Lung (tissue), 12 donors: ENCODE data around the gene AKR7A2. TPM values are rescaled to one million over a fixed set of nuclear protein-coding genes. Genes with fewer than 3 reads are reported as not detected.
"Not testable (repeated sequence)": the region's sequence is repeated elsewhere in the genome, so short reads cannot be mapped to it uniquely, and the experiment has no call there.

ENCODE experiments used
- ATAC-seq: fragments of 200-7000 bp; cut with Tn5 transposase; one replicate; pipeline ENCODE4 v1.9.1; 2020; ENCODE audit warnings: moderate number of reproducible peaks; ENCODE audit not compliant: insufficient read depth, low FRiP score
- DNase-seq, 3 donors: peaks; one replicate each; pipeline ENCODE4 v3.0.0-alpha.2; 2013 to 2017
- H3K27ac ChIP-seq, 2 donors: one replicate each; pipeline ENCODE4 v1.5.1; 2013; ENCODE audit warnings: mild to moderate bottlenecking in 2 of 2, moderate library complexity in 2 of 2, control low read depth in 1 of 2, inconsistent platforms in 1 of 2, low read depth in 1 of 2, low read length in 1 of 2
- H3K27me3 ChIP-seq, 3 donors: one replicate each; pipeline ENCODE4 v1.5.1; 2013; ENCODE audit warnings: low read length in 2 of 3; ENCODE audit not compliant: control insufficient read depth in 3 of 3, insufficient read depth in 3 of 3
- H3K36me3 ChIP-seq, 4 donors: one replicate each; pipeline ENCODE4 v1.5.1; 2013; ENCODE audit warnings: low read length in 4 of 4, mild to moderate bottlenecking in 1 of 4, moderate library complexity in 1 of 4; ENCODE audit not compliant: control insufficient read depth in 4 of 4, insufficient read depth in 4 of 4
- H3K4me1 ChIP-seq, 5 donors: one replicate each; pipeline ENCODE4 v1.5.1; 2013; ENCODE audit warnings: low read length in 5 of 5, mild to moderate bottlenecking in 2 of 5, moderate library complexity in 1 of 5; ENCODE audit not compliant: control insufficient read depth in 5 of 5, insufficient read depth in 5 of 5
- H3K4me3 ChIP-seq: one replicate; pipeline ENCODE4 v1.5.1; 2013; ENCODE audit warnings: mild to moderate bottlenecking, control low read depth, moderate library complexity
- H3K9ac ChIP-seq, 2 donors: one replicate each; pipeline ENCODE4 v1.5.1; 2013; ENCODE audit warnings: low read length in 2 of 2, control low read depth in 1 of 2; ENCODE audit not compliant: insufficient read depth in 1 of 2
- H3K9me3 ChIP-seq, 4 donors: one replicate each; pipeline ENCODE4 v1.5.1; 2013; ENCODE audit warnings: low read length in 3 of 4, mild to moderate bottlenecking in 1 of 4, moderate library complexity in 1 of 4; ENCODE audit not compliant: control insufficient read depth in 4 of 4, insufficient read depth in 3 of 4
- CTCF ChIP-seq: IDR thresholded peaks from 2 replicates; pipeline ENCODE4 v1.5.1; 2012; ENCODE audit warnings: mild to moderate bottlenecking; ENCODE audit errors: control extremely low read depth, extremely low read depth
- WGBS, 2 donors: extraction: QIAGEN DNeasy Blood & Tissue Kit; methylation state at CpG; one replicate each; pipeline ENCODE4 v1.1.7; 2013; 5-methylcytosine and 5-hydroxymethylcytosine counted together
- polyA plus RNA-seq, 2 donors: library from polyadenylated mRNA; stranded (reverse); fragments of 200-250 nt; gene quantifications; one replicate each; pipeline ENCODE4 v1.2.1, GENCODE V29; 2013
- total RNA-seq, 2 donors: library from RNA; depleted of rRNA in 1 of 2; stranded (reverse); fragments of >200 nt in 1 of 2; gene quantifications; one replicate each; pipeline ENCODE4 v1.2.1, GENCODE V29; 2014 to 2021
- donor health status: control.
- donor health status: control.
- donor health status: Bipolar disorder and iron deficiency.
- donor health status: healthy.
- donor health status: DM: yes; HTN: yes; CAD: no.

AKR7A2 gene
- total and polyA plus RNA-seq, 4 donors = 15.3 to 54.0 (median 43.0) TPM

- H3K9me3 ChIP-seq = peaks cover 0 to 3% (median under 1%) of the 10 kb centered on the region in 4 donors
- no peak overlapping the region for H3K9ac ChIP-seq
- no peak for TF ChIP-seq CTCF
- no peak overlapping the region for H3K27ac ChIP-seq
- peaks cover 0 to under 1% (median 0%) of the 10 kb centered on the region in 4 donors for H3K36me3 ChIP-seq
- WGBS, 2 donors = 33 to 69% methylated on average over 2 of the region's 2 CpGs
- H3K4me1 ChIP-seq = peaks cover 0 to 6% (median 4%) of the 10 kb centered on the region in 5 donors
- peaks cover 0 to 4% (median 0%) of the 10 kb centered on the region in 3 donors for H3K27me3 ChIP-seq
- no peak overlapping the region for H3K4me3 ChIP-seq
- no peak for ATAC-seq
- peak in 1 of 3 donors; percentile 5 for DNase-seq
These were observed 22.7 kb downstream of the AKR7A2 start for GRCh38 chr1:19289244-19289643.

- not testable (repeated sequence) for H3K4me1 ChIP-seq, H3K36me3 ChIP-seq, H3K4me3 ChIP-seq, H3K27ac ChIP-seq, H3K9me3 ChIP-seq, H3K27me3 ChIP-seq
- DNase-seq (peak; percentile 11 to 39 (median 35)), ATAC-seq (peak; percentile 88)
- 13 to 19% methylated on average over 58 to 72 of the region's 82 CpGs for WGBS, 2 donors
- H3K9ac ChIP-seq = peak within 1 kb of the TSS in 1 of 2 donors; percentile 1
These were observed 23.4 kb downstream of the AKR7A2 start, which contains the start of gene AKR7A3 for GRCh38 chr1:19288324-19289241. Gene AKR7A3 (minus strand): TSS chr1:19288770. CDS start chr1:19288709, 61 bp downstream.

- DNase-seq (no peak), ATAC-seq (no peak)
- no peak for TF ChIP-seq CTCF
- Histone ChIP-seq H3K4me3 (no peak overlapping the region), H3K4me1 (peaks cover 0 to 6% (median 4%) of the 10 kb centered on the region in 5 donors), H3K27ac (no peak overlapping the region), H3K27me3 (peaks cover 0 to 4% (median 0%) of the 10 kb centered on the region in 3 donors), H3K9ac (no peak overlapping the region), H3K36me3 (peaks cover 0 to 2% (median 0%) of the 10 kb centered on the region in 4 donors), H3K9me3 (peaks cover 0 to 2% (median 0%) of the 10 kb centered on the region in 4 donors)
- WGBS, 2 donors = 95 to 96% methylated on average over 13 of the region's 13 CpGs
These were observed 24.3 kb downstream of the AKR7A2 start for GRCh38 chr1:19287436-19288185.

- not testable (repeated sequence) for H3K27me3 ChIP-seq, DNase-seq, H3K9ac ChIP-seq
These were observed 26.1 kb downstream of the AKR7A2 start for GRCh38 chr1:19285807-19286206.

GRCh38 chr1:19285366-19285765 is 26.6 kb downstream of the AKR7A2 start:
- 89 to 93% methylated on average over 3 of the region's 3 CpGs for WGBS, 2 donors
- not testable (repeated sequence) for DNase-seq, H3K9me3 ChIP-seq, H3K27ac ChIP-seq, H3K9ac ChIP-seq, H3K36me3 ChIP-seq, H3K4me3 ChIP-seq, H3K27me3 ChIP-seq, ATAC-seq, H3K4me1 ChIP-seq

More at GRCh38 chr1:19285807-19286206, 26.1 kb downstream of the AKR7A2 start:
- H3K4me1 ChIP-seq, H3K4me3 ChIP-seq, ATAC-seq, H3K27ac ChIP-seq, H3K36me3 ChIP-seq, H3K9me3 ChIP-seq: not testable (repeated sequence)
- 74 to 92% methylated on average over 3 of the region's 3 CpGs for WGBS, 2 donors
